Kidney (tissue), 14 donors: ENCODE measurements around the gene RPL37A. TPM values are rescaled to one million over a fixed set of nuclear protein-coding genes. Genes with fewer than 3 reads are reported as not detected.

Source experiments
- DNase-seq, 5 donors: peaks; one replicate each; pipeline ENCODE4 v3.0.0-alpha.2; 2013 to 2020
- FAIRE-seq: peaks from 2 replicates; lab custom pipeline; 2012; peaks lifted over from hg19 to GRCh38; lab: Jason Lieb, UNC
- H3K27ac ChIP-seq, 2 donors: one replicate each; pipeline ENCODE4 v1.7.0; 2013; ENCODE audit warnings: low read depth in 2 of 2, low read length in 2 of 2, inconsistent platforms in 1 of 2
- H3K27me3 ChIP-seq: one replicate; pipeline ENCODE4 v1.7.1; 2013; ENCODE audit warnings: low read length, inconsistent platforms; ENCODE audit not compliant: control insufficient read depth, insufficient read depth
- H3K36me3 ChIP-seq, 3 donors: one replicate each; pipeline versions ENCODE4 v1.7.0 to v1.7.1; 2013; ENCODE audit warnings: low read length in 3 of 3, control low read depth in 1 of 3, inconsistent platforms in 1 of 3; ENCODE audit not compliant: insufficient read depth in 3 of 3, control insufficient read depth in 2 of 3
- H3K4me1 ChIP-seq, 3 donors: one replicate each; pipeline versions ENCODE4 v1.7.0 to v1.7.1; 2013; ENCODE audit warnings: low read length in 3 of 3, inconsistent platforms in 1 of 3, low read depth in 1 of 3; ENCODE audit not compliant: control insufficient read depth in 2 of 3, insufficient read depth in 2 of 3
- H3K4me3 ChIP-seq, 3 donors: one replicate each; pipeline versions ENCODE4 v1.7.0 to v1.8.1; 2013; ENCODE audit warnings: low read length in 3 of 3, control low read depth in 1 of 3, inconsistent platforms in 1 of 3
- H3K9ac ChIP-seq, 3 donors: one replicate each; pipeline versions ENCODE4 v1.7.0 to v1.7.1; 2013; ENCODE audit warnings: low read length in 3 of 3, control low read depth in 1 of 3, inconsistent platforms in 1 of 3
- H3K9me3 ChIP-seq, 3 donors: one replicate each; pipeline versions ENCODE4 v1.7.0 to v1.7.1; 2013; ENCODE audit warnings: low read length in 3 of 3, control low read depth in 1 of 3, inconsistent platforms in 1 of 3; ENCODE audit not compliant: control insufficient read depth in 2 of 3, insufficient read depth in 1 of 3
- intact Hi-C: fragments of 100-400 bp; cut with DNase I; formaldehyde crosslinking; loops from one replicate; pipeline ENCODE4 v1.11.1; 2022
- polyA plus RNA-seq: library from polyadenylated mRNA; stranded (reverse); fragments of 350-450 nt; fragmentation: Illumina TruSeq; extraction: RNeasy Lipid Tissue Mini Kit (QIAGEN cat#74804); gene quantifications from one replicate; pipeline ENCODE4 v1.2.3, GENCODE V29; 2014; ENCODE audit warnings: low read depth, low replicate concordance; ENCODE audit not compliant: insufficient read depth
- total RNA-seq: library from RNA; stranded (reverse); fragmentation: NEBNext Ultra II Directional; extraction: Animal tissue kit (Norgen Biotek cat#: 25700); gene quantifications from one replicate; pipeline ENCODE4 v1.2.1, GENCODE V29; 2021
- TF ChIP-seq, protein P1 (sequence below): IDR thresholded peaks from 3 replicates; pipeline ENCODE4 v1.5.1; 2012; ENCODE audit warnings: mild to moderate bottlenecking, moderate library complexity, borderline replicate concordance; ENCODE audit not compliant: insufficient read depth; ENCODE audit errors: extremely low read depth
- donor health status: control.
- donor health status: control.
- donor health status: control.
- donor health status: control.
- donor health status: control.
- donor health status: DM: yes; HTN: yes; CAD: no.
- donor health status: Normal renal cell carcinoma (clear cell type).

Gene RPL37A
- total and polyA plus RNA-seq, 2 donors from 2014 or later: 1,810 to 4,316 TPM

DNA sequence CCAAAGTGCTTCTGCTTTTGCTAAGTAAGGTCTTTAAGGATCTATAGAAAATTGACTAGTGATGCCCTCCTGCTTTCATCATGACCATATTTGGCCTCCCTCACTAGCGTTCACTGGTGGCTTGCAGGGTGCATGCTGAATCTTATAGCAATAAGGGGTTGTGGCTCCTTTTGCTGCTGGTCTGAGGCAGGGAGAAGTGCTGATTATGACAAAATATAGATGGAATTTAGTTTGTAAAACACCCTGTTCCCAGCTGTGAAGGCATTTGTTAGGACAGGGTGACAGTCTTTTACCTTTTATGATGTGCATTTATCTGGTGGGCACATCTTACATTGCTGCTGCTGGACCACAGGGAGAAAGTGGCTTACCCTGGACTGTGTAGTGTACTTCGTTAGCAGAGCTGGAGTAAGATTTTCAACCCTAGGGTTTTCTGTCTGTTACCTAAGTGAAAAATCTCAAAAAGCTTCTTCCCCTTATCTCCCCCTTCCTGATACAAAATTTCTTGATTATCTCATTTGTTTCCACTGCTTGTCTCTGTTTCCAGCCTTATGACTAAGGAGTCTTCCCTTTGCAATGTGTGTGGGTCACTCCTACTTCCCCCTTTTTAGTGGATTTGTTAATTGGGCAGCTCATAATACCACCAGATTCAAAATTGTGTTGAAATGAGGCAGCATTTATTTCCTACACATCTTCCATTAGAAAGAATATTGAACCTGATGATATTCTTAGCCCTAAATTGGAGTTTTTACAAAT, 21.2 kb upstream of the RPL37A start:
- Histone ChIP-seq H3K9ac (no peak overlapping the region), H3K4me1 (no peaks in the 10 kb centered on the region), H3K27ac (no peak overlapping the region), H3K9me3 (no peaks in the 10 kb centered on the region), H3K36me3 (peaks cover 2 to 13% (median 8%) of the 10 kb centered on the region in 3 donors), H3K27me3 (no peaks in the 10 kb centered on the region), H3K4me3 (no peak overlapping the region)
- TF ChIP-seq, protein P1, sequence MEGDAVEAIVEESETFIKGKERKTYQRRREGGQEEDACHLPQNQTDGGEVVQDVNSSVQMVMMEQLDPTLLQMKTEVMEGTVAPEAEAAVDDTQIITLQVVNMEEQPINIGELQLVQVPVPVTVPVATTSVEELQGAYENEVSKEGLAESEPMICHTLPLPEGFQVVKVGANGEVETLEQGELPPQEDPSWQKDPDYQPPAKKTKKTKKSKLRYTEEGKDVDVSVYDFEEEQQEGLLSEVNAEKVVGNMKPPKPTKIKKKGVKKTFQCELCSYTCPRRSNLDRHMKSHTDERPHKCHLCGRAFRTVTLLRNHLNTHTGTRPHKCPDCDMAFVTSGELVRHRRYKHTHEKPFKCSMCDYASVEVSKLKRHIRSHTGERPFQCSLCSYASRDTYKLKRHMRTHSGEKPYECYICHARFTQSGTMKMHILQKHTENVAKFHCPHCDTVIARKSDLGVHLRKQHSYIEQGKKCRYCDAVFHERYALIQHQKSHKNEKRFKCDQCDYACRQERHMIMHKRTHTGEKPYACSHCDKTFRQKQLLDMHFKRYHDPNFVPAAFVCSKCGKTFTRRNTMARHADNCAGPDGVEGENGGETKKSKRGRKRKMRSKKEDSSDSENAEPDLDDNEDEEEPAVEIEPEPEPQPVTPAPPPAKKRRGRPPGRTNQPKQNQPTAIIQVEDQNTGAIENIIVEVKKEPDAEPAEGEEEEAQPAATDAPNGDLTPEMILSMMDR: no peak
- intact Hi-C loops: no loop called here
- no peak for DNase-seq
- FAIRE-seq: no peak

DNA sequence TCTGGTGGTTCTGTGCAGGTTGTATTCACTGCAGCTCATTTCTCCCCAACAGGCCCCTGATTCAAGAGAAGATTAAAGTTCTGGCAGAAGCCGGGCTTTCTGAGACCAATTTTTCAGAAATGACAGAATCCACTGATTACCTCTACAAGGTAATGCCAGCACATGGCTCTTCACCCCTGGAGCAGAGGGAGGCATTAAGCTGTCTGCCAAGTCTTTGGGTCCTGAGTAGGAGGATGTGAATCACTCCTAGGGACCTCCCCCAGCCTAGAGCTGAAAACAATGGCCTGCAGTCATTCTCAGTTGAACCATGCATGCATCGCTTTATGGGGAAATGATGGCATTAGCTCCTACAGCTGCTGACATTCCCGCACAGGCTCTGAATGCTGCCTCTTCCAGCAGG, 20.5 kb upstream of the RPL37A start:
- no peak for FAIRE-seq
- H3K27ac ChIP-seq: no peak overlapping the region
- no peak for DNase-seq
- no peaks in the 10 kb centered on the region for H3K4me1 ChIP-seq
- H3K36me3 ChIP-seq: peaks cover 2 to 13% (median 8%) of the 10 kb centered on the region in 3 donors
- intact Hi-C loops: no loop called here
- TF ChIP-seq, protein P1: no peak
- no peaks in the 10 kb centered on the region for H3K9me3 ChIP-seq
- H3K9ac ChIP-seq: no peak overlapping the region
- no peak overlapping the region for H3K4me3 ChIP-seq
- no peaks in the 10 kb centered on the region for H3K27me3 ChIP-seq

DNA sequence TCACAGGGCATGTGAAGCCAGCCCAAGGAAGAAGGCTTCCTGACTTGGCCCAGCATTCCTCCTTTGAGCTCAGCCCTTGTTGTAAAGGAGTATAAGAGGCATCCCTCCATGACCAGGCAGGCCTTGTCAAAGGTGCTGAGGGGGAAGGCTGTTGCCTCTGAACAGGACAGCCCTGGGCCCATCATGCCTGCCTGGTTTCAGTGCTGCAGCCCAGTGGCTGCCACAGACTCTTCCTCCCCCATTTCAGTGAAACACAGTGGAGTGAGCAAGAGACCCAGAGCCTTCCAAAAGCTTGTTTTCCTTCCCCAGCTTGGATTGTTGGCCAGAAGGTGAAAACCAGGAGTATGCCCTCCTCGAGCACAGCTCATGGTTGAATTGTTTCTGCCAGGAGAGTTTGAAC, 19.9 kb upstream of the RPL37A start:
- Histone ChIP-seq H3K4me3 (no peak overlapping the region), H3K27me3 (no peaks in the 10 kb centered on the region), H3K9ac (no peak overlapping the region), H3K9me3 (no peaks in the 10 kb centered on the region), H3K4me1 (no peaks in the 10 kb centered on the region), H3K27ac (no peak overlapping the region), H3K36me3 (peaks cover 2 to 13% (median 8%) of the 10 kb centered on the region in 3 donors)
- FAIRE-seq (no peak), DNase-seq (no peak)
- TF ChIP-seq, protein P1: no peak
- intact Hi-C loops: no loop called here

DNA sequence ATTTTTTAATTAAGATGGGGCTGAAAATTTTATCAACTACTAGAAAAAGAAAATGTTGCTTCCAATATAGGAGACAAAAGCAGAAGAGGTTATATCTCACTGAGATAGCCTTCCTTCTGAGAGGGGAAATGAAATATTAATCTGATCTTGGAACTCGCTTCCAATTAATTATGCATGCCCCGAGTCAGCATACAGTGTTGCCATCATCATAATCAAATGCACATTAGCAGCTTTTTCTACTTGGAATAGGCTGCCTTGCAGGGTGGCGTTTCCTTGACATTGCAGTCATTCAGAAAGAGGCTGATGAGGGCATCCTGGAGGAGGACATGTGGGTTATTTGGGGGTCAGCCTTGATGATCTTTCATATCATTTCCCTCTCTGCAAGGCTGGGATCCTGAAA, 18.4 kb upstream of the RPL37A start:
- Histone ChIP-seq H3K36me3 (peaks cover 2 to 10% (median 8%) of the 10 kb centered on the region in 3 donors), H3K27me3 (no peaks in the 10 kb centered on the region), H3K9me3 (no peaks in the 10 kb centered on the region), H3K4me3 (no peak overlapping the region), H3K27ac (no peak overlapping the region), H3K9ac (no peak overlapping the region), H3K4me1 (no peaks in the 10 kb centered on the region)
- DNase-seq: no peak
- FAIRE-seq: no peak
- intact Hi-C loops: no loop called here
- TF ChIP-seq, protein P1: no peak
